Kasumi-1 (cell line): ENCODE results near the gene TNNT3.

Experiments
- DNase-seq, 2 experiments: peaks; one replicate each; lab custom pipeline; 2025; lab: John Stamatoyannopoulos, UW

Gene TNNT3

DNA sequence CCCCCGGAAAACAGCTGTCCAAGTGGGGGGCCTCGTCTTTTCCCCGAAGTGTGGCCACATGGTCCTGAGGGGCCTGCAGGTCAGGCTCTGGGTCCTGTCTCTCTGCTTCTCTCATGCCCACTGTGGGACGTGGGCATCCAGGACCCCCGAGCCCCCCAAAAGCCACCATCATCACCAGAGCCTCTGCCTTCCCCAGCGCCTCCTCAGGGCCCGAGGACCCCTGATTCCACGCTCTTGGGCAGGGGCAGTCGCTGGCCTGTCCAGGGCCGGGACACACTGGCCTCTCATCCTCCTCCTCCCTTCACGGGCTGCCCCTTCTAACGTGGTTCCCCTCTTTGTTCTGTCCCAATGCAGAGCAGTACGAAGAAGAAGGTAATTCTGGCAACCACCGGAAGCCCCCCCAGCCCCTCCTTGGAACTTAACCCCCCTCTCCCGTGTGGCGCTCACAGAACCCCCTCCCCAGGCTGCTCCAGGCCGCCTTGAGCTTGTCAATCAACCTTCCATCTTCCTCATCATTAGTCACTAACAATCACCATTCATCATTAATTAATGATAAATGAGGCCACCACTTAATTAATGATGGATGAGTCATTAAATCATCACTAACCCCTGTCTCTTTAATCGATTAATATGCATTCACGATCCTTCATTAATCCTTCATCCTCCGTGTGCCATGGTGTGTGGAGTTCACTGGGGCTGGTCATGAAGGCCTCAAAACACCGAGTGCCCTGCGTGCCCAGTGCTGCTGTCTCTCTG, 3.9 kb downstream of the TNNT3 start:
- no peak for DNase-seq

DNA sequence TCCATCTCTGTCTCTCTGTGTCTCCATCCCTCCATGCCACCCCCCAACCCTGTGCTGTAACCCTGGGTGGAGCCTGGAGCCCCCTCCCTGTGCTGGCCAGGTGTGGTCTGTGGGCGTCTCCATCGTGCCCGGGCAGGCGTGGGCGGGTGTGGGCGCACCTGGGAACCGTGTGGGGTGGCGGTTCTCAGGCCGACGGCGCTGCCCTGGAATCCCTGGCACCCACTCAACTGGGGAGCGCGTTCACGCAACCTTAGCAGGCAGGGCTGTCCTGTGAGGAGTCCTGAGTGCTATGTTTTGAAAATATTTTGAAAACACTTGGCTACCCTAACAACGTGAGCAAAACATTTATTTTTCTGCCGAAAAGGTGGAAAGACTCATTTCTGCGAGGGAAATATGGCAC, 4.7 kb downstream of the TNNT3 start:
- DNase-seq: no peak

DNA sequence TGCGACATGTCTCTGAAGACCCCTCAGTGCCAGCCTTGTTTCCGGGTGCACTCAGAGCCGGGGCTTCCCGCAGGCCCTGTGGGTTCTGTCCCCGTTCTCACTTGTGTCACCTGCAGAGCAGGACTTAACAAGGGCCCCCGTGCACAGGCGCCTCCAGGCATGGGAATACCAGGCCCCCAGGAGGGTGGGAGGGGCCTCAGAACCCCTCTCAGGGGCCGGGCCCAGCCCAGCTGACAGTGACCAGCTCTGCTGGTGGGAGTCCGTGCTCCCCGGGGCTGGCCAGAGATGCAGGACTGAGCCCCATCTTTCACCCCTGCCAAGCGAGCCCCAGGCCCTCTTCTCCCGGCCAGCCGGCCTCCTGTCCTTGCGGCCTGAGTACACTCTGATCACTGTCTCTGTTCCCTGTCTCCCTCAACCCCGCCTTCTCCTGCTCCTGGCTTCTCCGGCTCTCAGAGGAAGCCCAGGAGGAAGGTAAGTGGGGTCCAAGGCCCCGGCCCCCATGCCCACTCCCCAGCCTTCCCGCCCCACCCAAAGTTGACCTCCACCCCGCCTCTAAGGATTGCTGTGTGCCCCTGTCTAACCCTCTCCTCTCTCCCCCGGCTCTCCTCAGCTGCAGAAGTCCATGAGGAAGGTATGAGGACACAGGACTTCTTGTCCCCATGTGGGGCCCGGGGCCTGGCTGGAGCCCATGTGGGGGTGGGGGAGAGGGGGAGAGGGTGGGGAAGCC, 5.3 kb downstream of the TNNT3 start:
- DNase-seq: no peak

DNA sequence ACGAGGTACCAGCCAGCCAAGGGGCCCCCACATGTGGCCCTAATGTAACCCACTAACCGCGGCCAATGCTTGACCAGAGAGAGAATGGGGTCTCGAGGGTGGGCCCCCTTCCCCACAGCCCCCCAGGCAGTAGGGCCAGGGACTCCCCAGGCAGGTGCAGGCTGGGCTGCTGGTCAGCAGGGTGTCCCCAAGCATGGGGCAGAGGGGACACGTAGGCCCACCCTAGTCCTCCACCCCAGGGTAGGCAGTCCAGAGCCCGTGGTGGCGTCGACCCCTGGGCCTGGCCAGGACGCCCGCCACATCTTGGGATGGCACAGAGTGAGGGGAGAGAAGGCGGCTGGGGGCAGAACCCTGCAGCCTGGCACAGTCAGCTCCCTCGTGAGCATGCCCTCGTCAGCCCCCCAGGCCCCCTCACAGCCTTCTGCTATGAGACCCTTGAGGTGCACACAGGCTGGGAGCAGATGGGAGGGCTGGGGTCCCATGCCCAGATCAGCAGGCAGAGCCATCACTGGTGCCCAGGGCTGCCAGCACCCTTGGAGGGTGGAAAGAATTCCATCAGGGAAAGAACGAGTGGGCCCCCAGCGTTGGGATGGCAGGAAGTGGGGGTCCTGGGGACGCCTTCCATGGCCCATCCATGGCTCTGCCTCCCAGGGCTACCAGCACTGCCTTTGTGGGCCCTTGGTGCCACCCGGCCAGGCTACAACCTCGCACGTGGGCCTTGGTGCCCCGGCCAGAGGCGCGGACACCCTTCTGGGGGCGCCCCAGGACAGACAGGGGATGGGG, 6.1 kb downstream of the TNNT3 start:
- no peak for DNase-seq

DNA sequence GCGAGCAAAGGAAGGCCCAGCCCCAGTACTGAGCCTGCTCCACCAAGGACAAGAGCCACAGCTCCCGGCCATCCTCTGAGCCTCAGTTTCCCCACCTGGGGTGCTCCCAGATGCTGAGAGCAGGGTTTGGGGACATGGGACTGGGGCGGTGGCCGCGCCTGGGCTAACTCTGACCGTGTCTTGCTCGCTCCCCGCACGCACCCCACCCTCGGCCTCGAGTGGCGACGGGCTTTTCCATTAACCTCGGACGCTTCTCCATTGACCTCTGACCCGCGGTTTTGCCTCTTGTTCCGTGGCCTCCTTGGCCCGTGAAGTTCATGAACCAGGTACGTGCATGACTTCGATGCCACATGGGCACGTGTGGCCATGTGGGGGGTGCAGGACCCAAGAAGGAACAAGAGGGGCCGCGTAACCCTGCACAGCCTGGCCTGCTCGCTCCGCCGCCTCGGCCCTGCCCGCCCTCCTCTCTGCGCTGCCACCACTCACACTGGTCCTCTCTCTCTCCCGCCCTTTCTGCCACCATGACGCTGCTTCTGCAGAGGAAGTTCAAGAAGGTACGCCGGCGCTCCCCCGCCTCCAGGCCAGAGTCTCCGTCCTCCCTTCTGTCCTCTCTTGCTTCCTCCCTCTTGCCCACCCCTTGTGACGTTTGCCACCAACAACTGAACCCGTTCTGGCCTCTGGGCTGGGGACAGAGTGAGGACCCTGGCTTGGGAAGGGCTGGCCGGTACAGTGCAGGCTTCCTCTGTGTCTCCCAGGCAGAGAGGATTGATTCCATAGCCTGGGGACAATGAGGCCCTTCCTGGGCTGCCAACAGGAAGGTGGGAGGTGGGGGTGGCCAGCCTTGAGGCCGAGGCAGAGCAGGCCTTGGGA, 6.9 kb downstream of the TNNT3 start:
- DNase-seq: no peak

DNA sequence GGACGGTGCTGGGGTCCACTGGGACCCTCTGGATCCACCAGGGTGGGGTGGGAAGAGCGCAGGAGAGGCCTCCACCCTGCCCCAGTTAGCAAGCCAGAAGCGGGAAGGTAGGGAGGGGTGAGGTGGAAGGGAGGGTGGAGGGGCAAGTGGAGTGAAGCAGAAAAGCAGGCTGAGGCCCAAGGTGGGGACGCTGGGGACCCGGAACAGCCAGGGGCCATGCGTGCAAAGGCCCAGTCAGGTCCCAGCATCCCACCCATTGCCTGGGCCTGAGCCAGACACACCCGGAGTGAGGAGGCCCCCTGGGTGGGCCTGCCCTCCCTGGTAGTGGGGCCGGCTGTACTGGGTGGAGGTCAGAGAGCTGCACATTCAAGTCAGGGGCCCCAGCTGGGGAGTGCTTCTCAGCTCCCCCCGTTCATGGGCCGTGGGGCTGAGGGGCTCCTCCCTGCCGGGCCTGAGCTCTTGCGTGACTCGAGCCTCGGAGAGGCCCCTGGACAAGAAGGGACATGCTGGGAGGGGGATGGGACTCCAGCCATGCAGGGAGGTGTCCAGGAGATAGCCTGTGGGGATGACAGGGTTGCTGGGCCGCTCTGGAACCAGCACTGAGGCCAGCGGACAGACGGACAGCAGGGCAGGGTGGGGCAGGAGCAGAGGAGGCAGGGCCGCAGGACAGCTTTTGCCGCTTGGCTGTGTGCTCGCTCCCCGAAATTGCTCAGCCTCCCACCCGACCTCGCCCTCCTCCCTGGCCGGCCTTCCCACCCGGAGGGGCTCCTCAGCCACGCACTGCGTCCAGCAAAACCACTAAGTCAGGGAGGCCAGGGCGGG, 7.7 kb downstream of the TNNT3 start:
- DNase-seq: no peak

DNA sequence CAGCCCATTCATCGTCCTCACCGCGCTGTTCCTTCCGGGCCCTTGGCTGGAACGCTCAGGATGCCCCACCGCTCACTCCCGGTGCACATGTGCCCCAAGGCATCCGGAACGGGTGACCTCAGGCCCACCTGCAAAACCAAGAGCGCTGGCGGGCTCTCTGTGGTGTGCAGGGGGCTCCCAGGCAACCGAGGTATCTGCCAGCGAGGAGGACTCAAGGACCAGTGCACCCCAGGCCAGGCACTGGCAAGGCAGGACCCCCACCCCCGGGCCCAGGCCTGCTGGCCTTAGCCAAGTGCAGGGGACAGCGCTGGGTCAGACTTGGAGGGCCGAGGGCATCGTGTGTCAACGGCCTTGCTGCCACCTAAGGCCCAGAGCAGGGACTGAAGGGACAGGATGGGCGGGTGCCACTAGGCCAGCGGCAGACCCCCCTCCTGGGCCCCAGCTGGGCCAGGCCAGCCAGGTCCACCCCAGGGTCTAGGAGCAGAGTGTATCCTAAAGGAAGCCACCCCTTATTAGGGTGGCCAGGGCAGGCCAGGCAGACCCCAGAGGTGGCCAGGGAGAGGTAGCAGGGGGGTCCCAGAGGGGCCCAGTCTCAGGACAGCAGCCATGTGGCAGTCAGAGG, 8.5 kb downstream of the TNNT3 start:
- no peak for DNase-seq

DNA sequence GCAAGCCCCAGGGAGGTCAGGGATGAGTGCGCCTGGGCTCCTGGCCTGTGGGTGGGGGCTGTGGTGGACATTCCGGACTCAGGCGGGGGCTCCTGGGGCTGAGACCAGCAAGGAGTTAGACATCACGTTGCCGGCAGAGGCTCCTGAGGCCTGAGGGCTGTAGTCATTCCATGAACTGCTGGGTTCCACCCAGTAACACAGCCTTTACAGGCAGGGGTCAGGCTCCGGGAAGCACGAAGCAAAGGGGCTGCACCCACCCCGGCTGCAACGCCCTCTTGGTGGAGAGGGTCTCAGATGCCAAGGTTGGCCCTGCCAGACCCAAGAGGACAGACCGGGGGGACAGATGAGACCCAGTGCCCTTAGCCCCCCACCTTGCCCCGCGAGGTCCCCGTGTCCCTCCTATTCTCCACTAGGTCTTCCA, 9.0 kb downstream of the TNNT3 start:
- DNase-seq: no peak

DNA sequence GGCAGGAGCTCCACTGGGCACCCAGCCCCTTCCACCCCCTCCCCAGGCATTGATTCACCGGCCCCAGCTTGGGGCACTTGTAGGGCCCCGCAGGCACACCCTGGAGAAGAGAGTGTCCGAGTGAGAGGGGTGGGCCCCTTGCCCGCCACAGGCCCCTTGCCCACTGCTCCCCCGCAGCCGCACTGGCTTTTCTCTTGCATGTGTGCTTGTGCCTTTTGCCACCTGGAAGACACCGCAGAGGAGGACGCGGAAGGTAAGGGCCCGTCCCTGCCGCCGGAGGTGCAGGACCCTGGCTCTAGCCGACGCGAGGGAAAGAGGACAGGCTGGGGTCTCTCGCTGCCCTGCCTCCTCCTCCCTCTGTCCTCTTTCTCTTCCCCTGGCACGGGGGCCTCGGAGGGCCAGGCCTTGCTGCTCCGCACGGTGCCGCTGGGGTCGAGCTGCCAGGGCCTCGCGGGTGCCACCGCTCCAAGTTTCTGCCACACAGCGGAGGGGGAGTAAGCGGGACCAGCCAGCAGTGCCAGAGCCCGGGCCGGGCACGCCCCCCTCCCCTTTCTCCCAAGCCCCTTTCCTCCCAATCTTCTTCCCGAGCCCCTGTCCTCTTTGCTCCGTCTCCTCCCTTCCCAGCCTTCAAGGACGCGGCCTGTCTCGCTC, 9.5 kb downstream of the TNNT3 start:
- no peak for DNase-seq

DNA sequence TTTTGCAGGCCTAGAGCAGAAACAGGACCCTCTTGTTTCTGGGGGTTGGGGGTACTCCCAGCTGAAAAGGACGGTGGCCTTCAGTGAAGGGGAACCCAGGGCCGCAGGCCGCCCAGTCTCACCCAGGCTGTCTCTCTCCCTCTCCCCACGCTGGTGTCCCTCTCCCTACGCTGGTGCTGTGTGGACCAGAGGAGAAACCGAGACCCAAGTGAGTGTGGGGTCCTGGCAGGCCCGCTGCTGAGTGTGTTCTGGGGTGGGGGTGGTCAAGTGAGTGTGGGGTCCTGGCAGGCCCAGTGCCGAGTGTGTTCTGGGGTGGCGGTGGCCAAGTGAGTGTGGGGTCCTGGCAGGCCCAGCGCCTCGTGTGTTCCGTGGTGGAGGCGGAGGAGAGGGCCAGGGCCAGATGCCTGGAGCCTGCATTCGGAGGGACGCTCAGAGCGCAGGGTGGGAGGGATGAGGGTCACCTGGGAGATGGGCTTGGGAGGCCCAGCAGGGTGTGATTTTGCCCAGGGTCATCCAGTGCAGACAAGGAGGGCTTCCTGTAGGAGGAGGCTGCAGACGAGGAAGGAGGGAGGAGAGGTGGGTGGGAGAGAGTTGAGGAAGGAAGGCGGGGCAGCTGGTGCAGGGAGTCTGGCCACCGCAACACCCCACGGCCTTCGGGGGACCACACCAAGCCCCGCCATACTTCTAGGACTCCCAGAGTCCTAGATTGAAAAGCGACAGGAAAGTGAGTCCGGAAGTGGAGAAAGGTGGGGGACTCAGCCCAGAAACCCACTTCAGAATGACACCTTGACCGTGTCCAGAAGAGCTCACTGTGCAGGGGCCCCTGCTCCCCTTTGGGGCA, 10.3 kb downstream of the TNNT3 start:
- no peak for DNase-seq

DNA sequence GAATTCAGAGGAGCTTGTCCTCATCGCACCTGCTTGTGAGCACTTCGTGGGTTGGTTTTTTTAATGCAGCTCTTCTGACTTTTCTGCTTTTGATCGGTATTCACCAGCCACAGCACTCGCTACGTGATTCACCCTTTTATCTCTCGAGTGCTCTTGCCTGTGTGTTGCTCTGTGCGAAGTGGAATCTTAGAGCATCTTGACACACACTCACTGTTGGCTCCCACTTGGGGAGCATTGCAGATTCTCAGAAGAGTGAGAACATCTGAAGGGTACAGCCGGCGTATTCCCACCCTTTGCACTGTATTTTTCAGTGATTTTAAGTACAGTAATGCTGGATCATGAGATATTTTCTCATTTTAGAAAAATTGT, 10.9 kb downstream of the TNNT3 start:
- DNase-seq: no peak

DNA sequence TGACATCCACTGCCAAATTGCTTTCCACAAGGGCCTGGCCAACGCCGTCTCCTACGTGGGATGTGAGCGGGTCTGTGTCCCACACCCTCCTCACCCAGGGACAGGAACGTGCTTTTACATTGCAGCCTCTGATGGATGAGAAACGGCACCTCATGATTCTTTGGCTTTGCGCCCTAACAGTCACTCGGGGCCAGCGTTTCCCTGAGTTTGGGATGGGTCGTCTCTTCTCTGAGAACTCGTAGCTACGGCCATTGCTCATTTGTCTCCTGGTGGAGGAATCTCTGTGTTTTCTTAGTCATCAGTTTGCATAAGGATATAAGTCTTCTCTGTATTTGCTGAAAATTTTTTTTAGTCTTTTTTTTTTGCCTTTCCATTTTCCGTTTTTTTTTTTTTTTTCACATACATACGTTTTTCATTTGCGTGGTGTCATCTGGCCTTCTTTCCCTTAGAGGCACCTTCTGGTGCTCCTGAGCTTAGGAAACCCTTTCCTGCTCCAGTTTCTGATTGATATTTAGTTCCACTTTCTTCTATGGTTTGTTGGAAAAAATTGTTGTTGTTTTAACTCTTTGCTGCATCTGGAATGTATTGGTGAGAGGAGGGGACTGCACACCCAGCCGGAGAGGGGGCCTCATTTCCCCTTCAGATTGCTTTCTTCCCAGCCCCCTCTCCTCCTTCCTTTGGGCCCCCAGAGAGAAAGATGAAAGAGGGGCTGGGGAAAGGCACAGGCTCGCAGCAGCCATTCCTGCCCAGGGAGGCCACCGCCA, 12.0 kb downstream of the TNNT3 start:
- DNase-seq: no peak

DNA sequence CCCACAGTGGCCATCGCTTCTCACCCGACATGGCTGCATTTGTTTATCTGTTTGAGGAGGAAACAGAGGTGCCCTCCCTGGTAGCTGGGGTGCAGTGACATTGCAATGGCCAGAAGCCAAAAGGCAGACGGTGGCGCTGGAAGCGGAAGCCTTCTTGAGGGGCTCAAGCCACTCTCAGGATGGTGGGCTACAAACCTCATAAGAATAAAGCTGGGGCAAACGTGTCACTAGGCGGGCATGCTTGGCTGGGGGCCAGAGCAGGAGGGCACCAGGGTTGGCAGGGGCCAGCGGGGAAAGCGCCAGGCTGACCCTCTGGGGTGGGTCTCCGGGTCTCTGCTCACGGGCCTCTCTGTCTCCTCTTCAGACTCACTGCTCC, 12.6 kb downstream of the TNNT3 start:
- DNase-seq: no peak

DNA sequence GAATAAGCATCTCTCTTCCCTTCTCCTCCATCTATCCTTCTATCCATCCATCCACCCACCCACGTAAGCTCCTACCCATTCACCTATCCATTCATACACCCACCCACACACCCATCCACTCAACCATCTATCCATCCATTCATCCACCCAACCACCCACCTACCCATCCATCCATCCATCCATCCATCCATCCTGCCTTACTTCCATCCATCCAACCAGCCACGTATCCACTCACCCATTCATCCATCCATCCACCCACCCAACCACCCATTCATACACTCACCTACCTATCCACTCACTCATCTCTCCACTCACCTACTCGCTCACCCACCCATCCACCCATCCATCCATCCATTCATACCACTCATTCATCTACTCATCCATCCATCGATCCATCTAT, 13.2 kb downstream of the TNNT3 start:
- DNase-seq: no peak

DNA sequence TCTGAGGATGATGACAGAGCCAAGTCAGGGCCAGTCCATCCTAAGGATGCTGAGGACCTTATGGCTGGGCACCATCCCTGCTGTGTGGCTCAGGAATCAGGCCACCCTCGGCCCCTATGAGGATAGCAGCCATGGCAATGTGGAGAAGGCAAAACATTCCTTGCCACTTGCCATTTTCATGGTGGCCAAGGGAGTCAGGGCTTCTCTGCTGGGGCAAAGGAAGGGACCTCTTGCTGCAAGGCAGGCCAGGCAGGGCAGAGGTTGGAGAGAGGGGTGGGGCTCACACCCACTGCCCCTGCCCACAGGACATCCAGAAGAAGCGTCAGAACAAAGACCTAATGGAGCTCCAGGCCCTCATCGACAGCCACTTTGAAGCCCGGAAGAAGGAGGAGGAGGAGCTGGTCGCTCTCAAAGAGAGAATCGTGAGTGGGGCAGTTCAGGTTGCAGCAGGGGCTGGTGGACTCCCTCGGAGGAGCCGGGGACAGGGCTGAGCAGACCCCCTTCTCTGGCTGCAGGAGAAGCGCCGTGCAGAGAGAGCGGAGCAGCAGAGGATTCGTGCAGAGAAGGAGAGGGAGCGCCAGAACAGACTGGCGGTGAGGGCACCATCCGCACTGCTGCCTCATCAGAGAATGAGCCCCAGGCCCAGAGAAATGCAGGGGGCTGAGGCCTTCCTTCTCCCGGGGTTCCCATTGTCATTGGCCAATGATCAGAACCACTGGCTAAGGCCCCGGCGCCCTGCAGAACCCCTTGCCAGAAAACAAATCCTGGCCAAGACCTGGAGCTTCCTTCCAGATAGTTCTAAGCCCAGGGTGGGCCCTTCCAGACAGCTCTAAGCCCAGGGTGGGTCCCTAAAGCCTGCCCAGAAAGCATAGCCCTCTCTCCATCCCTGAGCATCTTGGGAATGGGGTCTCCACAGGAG, 14.2 kb downstream of the TNNT3 start:
- DNase-seq: no peak

DNA sequence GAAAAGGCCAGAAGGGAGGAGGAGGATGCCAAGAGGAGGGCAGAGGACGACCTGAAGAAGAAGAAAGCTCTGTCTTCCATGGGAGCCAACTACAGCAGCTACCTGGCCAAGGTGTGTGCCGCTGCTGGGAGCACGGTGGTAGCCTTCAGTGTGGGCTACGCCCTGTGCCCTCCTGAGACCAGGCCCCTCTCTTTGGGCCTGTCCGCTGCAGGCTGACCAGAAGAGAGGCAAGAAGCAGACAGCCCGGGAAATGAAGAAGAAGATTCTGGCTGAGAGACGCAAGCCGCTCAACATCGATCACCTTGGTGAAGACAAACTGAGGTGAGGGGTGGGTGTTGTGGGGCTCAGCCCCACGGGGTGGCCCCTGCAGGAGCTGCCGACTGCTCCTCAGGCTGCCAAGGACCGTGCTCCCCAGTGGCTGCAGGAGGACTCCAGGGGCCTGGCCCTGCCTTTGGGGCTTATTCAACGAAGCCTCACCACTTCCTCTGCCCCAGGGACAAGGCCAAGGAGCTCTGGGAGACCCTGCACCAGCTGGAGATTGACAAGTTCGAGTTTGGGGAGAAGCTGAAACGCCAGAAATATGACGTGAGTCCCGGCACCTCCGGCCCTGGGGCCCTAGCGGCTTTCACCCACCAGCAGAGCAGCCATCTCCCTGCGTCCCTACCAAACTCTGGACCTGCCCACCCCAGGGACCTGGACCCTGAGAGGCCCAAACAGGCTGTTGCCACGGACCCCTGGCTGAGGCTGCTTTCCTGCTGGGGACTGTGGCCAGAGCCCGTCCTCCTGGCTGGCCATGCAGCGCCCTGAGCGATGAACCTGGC, 15.0 kb downstream of the TNNT3 start:
- DNase-seq: no peak
